GM18526 (cell line): Measurements from ENCODE around the gene DNAJC10.

Experiments used
- POLR2A ChIP-seq: IDR thresholded peaks from 3 replicates; pipeline ENCODE4 v1.6.1; 2011; ENCODE audit not compliant: insufficient read length; ENCODE audit errors: extremely low read depth

DNAJC10 gene

DNA sequence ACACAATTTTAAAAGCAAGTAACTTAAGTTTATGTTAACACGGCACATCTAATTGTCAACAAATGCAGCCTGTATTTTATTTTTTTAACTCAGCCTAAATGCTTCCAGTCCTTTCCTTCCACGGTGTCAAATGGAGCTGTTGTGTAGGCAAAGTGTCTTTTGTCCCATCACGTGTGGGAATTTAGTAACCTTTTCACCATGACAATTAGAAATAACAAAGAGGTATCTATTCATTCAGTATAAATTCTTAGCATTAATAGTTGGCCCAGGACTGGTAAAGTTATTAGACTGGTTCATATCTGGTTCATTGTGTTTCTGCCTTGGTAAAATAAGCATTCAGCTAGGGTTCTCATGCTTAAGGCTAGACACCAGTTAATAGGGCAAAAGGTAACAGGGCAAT is 102.4 kb downstream of the DNAJC10 start:
- TF ChIP-seq POLR2A: no peak

DNA sequence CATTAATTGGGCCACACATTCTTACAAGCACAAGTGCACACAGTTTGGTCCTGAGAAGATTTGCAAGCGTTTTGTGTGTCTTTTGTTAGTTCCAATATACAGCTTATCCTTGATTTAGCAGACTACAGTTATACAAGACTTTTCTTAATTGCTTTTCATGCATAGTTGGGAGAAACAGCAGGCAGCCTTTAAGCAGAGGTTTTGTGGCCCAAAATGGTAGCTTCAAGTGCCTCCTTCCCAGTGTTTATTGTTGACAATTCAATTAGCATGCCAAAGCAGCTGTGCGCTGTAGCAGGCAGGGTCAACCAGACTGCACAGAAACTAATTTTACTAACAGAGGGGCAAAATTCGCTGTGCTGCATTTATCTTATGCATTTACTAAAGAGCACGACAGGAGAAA is 102.9 kb downstream of the DNAJC10 start:
- no peak for TF ChIP-seq POLR2A

DNA sequence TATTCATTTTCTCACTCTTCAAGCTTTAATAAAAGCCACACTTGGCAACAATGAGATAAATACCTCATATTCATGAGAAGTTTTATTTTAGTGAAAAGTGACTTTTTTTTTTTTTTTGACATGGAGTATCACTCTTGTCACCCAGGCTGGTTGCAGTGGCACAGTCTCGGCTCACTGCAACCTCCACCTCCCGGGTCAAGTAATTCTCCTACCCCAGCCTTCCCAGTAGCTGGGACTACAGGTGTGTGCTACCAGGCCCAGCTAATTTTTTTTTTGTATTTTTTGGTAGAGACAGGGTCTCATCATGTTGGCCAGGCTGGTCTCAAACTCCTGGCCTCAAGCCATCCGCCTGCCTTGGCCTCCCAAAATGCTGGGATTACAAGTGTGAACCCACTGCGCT is 103.4 kb downstream of the DNAJC10 start:
- TF ChIP-seq POLR2A: no peak

DNA sequence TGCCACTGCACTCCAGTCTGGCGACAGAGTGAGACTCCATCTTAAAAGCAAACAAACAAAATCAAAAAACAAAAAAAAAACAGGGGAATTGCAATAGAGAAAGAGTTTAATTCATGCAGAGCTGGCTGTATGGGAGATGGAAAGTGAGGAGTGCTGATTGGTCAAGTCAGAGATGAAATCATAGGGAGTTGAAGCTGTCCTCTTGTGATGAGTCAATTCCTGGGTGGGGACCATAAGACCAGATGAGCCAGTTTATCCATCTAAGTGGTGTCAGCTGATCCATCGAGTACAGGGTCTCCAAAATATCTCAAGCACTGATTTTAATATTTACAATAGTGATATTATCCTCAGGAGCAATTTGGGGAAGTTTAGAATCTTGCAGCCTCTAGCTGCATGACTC is 105.1 kb downstream of the DNAJC10 start:
- no peak for TF ChIP-seq POLR2A

DNA sequence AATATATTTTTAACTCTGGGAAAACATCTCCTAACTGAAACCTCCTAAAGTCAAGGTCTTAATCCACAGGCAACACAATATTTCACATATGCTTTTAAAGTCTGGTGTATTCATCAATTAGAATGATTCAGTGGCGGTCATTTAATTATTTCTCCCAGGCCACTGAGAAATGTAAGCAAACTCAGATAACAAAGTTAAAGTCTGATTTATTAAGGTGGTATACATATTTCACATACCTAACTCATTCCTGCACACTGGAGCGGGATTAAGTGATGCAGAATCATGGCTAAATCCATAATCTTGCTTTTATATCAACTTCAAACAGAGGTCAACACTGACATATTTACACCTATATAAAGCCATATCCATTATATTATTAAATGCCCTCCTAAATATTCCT is 106.7 kb downstream of the DNAJC10 start:
- no peak for TF ChIP-seq POLR2A

DNA sequence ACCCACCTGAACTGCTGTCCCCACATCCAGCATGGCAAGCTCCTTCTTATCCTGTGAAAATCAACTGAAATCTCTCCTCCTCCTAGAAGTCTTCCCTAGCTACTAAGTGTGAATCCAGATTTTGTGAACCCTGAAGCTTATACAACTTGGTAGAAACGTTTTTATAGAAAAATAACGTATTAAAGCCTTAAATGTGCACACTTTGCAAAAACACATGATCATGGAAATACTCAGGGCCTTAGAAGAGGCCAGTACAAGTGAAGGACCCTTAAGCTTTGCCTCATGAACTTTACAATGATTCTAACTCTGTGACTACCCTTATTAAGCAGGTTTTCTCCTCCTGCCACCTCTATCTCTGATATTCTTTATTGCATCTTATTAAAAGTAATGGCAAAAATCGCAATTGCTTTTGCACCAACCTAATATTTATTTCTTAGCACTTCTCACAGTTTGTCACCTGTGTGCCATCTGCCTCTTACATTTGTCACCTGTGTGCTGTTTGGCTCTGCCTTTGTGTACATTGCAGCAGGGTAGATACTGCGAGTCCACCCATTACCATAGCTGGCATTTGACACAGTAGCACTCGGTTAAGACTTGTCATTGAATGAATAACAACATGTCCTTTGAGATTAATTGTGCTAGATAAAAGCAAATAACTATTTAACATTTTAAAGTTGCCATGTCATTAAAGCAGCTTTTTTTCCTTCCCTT is 108.2 kb downstream of the DNAJC10 start:
- TF ChIP-seq POLR2A: no peak

DNA sequence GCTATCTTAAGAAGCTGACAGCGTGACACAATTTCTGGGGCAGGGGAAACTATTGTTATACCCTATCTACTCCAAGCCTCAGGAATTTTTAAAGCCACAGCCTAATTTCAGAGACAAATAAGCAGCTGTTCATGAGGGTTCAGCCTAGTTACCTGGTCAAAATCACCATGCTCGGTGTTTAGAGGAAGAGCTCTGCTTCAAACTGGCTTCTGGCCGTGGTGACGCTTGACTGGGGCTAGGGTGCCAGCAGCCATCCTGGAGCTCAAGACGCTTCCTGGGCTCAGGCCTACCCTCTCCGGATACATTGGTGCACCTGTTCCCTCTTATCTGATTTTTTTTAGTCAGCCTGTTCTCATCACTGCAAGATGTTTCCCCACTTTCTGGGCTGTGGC is 108.7 kb downstream of the DNAJC10 start:
- TF ChIP-seq POLR2A: no peak

DNA sequence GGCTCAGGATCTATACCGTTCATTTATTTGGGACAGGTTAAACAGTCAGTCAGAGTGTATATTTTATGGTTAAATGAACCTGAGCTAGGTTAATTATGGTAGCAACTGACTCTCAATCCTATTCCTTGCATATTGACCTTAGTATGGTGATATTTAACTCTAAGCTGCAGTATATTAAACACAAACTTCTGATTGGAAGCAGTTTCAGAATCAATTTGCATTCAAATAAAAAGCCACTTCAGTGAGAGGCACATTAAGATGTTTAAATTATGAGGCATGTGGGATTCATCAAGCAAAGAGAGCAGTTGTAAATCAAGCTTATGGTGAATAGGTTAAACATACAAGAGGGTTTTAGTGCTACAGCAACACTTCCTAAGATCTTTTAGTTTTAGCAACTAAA is 110.0 kb downstream of the DNAJC10 start:
- TF ChIP-seq POLR2A: no peak

DNA sequence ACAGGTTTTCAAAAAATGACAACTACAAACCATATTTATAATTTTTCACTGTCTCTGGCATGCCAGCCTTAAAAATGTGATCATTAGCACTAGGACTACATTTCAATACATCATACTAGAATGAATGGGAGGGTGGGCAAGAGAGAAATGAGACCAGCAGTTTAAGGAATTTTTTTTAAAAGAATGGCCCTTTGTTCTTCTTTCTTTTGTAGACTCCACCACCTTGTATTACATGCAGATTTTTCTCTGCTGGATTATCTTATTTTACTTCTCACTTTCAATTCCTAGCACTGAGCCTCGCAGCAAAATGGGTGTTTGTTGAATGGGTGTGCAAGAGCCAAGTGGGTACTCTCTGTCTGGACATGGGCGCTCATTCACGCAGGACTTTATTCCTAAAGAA is 110.4 kb downstream of the DNAJC10 start:
- TF ChIP-seq POLR2A: no peak

DNA sequence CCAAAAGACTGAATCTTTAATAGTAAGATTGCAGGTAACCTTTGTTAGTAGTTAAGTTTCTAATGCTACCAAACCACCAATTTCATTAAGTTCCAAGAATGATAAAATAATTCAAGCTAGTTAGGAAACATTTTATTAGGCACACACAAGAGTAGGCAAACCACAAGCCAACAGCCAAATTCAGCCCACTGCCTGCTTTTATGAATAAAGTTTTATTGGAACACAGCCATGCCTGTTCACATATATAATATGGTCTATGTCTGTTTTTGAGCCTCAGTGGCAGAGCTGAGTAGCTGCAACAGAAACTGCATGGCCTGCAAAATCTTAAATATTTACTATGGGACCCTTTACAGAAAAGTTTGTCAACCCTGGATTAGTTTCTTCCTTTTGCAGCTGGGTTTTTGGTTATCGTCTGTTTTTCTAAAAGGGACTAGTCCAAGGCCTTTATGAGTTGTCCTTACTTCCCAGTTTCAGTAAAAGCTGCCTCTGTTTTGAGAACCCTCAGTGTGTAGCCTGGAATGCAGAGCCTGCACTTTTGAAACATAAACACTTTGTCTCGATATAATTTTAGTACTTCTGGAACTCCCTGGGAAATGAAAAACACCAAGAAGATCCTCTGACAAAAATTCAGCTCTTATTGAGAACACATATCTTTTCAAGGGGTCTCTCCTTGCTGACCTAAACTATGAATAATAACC is 111.3 kb downstream of the DNAJC10 start:
- TF ChIP-seq POLR2A: no peak

DNA sequence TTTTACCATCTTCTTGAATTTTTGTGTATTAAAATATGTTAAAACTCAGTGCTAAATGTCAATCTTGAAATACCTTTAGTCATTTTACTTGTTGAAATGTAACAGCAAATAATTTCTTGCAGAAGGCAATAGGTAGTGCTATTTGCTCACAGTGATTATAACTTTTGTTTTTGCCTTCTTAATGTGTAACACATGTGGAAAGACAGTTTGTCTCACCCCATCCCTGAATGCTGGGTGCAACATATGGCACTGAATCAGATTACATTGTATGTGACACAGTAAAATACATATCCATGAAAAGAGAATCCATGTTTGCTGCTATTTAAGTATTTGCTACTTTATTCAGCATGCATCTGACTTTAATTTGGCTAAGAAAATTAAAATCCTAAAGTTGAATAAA is 115.0 kb downstream of the DNAJC10 start:
- TF ChIP-seq POLR2A: no peak

DNA sequence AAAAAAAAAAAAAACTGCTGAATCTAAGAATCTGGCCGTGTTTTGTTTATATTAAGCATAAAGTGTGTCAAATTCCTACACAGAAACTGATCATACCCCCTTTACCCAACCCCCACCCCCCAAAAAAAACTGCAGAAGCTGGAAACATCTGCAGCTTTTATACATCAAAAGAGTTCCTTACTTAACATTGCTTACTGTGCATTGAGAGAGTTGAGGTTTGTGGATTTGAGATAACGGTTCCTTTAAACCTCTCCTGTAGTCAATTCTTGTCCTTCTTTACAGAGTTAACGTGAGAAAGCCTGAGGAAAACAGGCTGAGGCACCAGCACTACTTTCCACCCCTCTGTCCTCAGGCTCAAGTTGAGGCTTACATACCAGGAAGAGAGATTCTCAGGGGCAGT is 115.9 kb downstream of the DNAJC10 start:
- no peak for TF ChIP-seq POLR2A

DNA sequence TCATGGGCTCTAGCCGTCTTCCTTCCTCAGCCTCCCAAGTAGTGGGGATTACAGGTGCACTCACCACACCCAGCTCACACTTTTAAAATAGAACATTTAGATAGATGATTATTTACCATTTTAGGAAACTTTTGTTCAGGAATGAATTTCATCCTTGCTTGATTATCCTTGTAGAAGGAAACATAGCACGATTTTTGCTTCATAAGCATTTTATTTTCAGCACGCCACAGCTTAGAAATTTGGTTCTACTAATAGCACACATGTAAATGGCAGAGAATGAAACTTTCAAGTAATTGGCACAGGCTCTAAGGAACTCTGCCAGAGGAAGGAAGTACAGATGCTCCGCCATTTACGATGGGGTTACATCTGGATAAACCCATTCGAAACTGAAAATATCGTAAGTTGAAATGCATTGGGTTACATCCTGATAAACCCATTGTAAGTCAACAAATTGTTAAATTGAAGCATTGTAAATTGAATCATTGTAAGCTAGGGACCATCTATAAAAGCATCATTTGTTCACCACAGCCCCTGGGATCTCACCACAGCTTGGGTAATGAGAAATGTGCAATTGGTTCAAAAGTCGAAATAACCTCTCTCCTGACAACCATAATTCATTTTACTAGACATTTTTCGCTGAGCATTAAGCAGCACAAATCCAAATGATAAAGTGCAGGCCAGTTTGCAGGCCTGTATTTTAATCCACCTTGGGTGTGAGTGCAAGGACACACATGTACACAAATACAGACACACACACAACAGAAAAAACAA is 117.2 kb downstream of the DNAJC10 start:
- TF ChIP-seq POLR2A: no peak

DNA sequence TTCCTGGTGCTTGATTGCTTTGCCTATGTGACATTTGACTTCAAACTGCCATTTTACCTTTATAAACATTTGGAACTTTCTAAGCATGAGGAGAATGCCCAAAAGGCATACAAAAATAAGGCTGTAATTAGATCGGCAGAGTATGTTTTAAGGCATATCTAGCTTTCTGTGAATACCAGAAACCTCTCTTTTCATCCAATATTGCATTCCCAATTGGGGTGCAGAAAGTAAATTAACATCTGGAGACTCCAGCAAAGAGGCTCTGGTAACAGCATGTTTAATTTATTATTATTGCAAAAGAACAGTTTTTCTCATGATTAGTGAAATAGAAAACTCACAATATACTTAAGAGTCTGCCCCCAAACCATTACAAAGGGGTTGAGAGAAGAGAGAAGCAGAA is 118.2 kb downstream of the DNAJC10 start:
- TF ChIP-seq POLR2A: no peak

DNA sequence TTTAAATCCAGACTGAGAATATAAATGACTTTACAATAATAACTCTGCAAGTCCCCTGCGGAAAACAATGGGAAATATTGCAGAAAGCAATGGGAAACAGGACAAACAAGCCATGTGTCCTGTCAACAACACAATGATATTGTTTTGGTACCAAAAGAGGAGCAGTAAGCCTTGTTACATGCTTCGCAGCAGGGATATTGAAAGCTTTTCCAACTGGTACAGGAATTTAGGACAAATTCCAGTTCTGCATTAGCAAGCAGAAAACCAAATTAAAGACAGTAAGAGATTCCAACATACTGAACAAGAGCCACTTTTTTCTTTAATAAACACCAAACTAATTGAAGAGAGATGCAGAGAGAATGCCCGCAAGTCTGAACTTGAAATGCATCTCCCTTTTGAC is 120.4 kb downstream of the DNAJC10 start:
- no peak for TF ChIP-seq POLR2A
